ENCODE results near the gene NT5C1B.

GRCh38 chr2:18620867-18621632 is 31.7 kb upstream of the NT5C1B start:
- TF ChIP-seq CTCF (IDR thresholded peaks at IDR 0.05) (no peak), POLR2A (IDR thresholded peaks at IDR 0.05) (no peak), POLR2AphosphoS5 (IDR thresholded peaks at IDR 0.05) (no peak)
